ENCODE measurements around the gene USF3.

USF3 gene

GRCh38 chr3:113607219-113607596, 89.2 kb downstream of the USF3 start:
- DNase-seq (ENCODE audit: low spot score), result no peak

GRCh38 chr3:113606539-113607218, 89.8 kb downstream of the USF3 start:
- DNase-seq (ENCODE audit: low spot score), result peak; percentile 46

- DNase-seq (ENCODE audit: low spot score), result no peak
These were observed 93.6 kb downstream of the USF3 start for GRCh38 chr3:113602836-113603235.

GRCh38 chr3:113602256-113602655, 94.2 kb downstream of the USF3 start:
- no peak for DNase-seq (ENCODE audit: low spot score)

- no peak for DNase-seq (ENCODE audit: low spot score)
These were observed 95.2 kb downstream of the USF3 start for GRCh38 chr3:113601240-113601639.

GRCh38 chr3:113600418-113601182, 95.8 kb downstream of the USF3 start:
- no peak for DNase-seq (ENCODE audit: low spot score)

All from CD4-positive, alpha-beta T cell treated with Interleukin-6 at 100 ng/mL for 8 hours (primary cell).